ENCODE measurements around the gene HS1BP3.

The HS1BP3 gene

GRCh38 chr2:20615466-20616241 is 35.2 kb downstream of the HS1BP3 start:
- no peak for DNase-seq

- no peak for DNase-seq
Observed at GRCh38 chr2:20615068-20615465, 35.8 kb downstream of the HS1BP3 start.

GRCh38 chr2:20614201-20615067 is 36.5 kb downstream of the HS1BP3 start:
- no peak for DNase-seq

- no peak for DNase-seq
Observed at GRCh38 chr2:20612925-20613916, 37.7 kb downstream of the HS1BP3 start.

GRCh38 chr2:20611844-20612356 is 39.0 kb downstream of the HS1BP3 start:
- DNase-seq, result no peak

- no peak for DNase-seq
Observed at GRCh38 chr2:20611077-20611843, 39.6 kb downstream of the HS1BP3 start.

- DNase-seq, result no peak
Observed at GRCh38 chr2:20609995-20610357, 40.9 kb downstream of the HS1BP3 start.

- no peak for DNase-seq
Observed at GRCh38 chr2:20609349-20609994, 41.4 kb downstream of the HS1BP3 start.

GRCh38 chr2:20608666-20609348 is 42.1 kb downstream of the HS1BP3 start:
- no peak for DNase-seq

- DNase-seq, result no peak
Observed at GRCh38 chr2:20607446-20607845, 43.5 kb downstream of the HS1BP3 start.

GRCh38 chr2:20606198-20606597 is 44.7 kb downstream of the HS1BP3 start:
- DNase-seq, result no peak

- no peak for DNase-seq
Observed at GRCh38 chr2:20604951-20605381, 45.9 kb downstream of the HS1BP3 start.

- no peak for DNase-seq
Observed at GRCh38 chr2:20604401-20604911, 46.4 kb downstream of the HS1BP3 start.

- no peak for DNase-seq
Observed at GRCh38 chr2:20603791-20604190, 47.1 kb downstream of the HS1BP3 start.

- DNase-seq, result no peak
Observed at GRCh38 chr2:20602803-20603202, 48.1 kb downstream of the HS1BP3 start.

GRCh38 chr2:20600756-20601325 is 50.1 kb downstream of the HS1BP3 start:
- no peak for DNase-seq

- DNase-seq, result no peak
Observed at GRCh38 chr2:20599861-20600461, 50.9 kb downstream of the HS1BP3 start.

- no peak for DNase-seq
Observed at GRCh38 chr2:20599001-20599600, 51.8 kb downstream of the HS1BP3 start.

GRCh38 chr2:20597860-20598183 is 53.1 kb downstream of the HS1BP3 start:
- DNase-seq, result no peak

All from activated CD4-positive, alpha-beta T cell treated with anti-CD3 and anti-CD28 coated beads for 48 hours (primary cell).